ENCODE measurements around the gene KLHL24.

GRCh38 chr3:183698318-183698751, 62.9 kb downstream of the KLHL24 start:
- no peak for TF ChIP-seq CTCF (IDR thresholded peaks at IDR 0.05)
- no peak for TF ChIP-seq POLR2A (IDR thresholded peaks at IDR 0.05)

Data from thyroid gland (tissue), 4 donors.